HK-2 (cell line): ENCODE results near the gene IBTK.
A peak's percentile ranks its signal among the peaks of the same experiment; 100 is the strongest.
"Not testable (repeated sequence)": the region's sequence is repeated elsewhere in the genome, so short reads cannot be mapped to it uniquely, and the experiment has no call there.

Experiments used
- DNase-seq: peaks from one replicate; pipeline ENCODE4 v3.0.0-alpha.2; 2018; ENCODE audit not compliant: unreplicated experiment

Gene IBTK

DNA sequence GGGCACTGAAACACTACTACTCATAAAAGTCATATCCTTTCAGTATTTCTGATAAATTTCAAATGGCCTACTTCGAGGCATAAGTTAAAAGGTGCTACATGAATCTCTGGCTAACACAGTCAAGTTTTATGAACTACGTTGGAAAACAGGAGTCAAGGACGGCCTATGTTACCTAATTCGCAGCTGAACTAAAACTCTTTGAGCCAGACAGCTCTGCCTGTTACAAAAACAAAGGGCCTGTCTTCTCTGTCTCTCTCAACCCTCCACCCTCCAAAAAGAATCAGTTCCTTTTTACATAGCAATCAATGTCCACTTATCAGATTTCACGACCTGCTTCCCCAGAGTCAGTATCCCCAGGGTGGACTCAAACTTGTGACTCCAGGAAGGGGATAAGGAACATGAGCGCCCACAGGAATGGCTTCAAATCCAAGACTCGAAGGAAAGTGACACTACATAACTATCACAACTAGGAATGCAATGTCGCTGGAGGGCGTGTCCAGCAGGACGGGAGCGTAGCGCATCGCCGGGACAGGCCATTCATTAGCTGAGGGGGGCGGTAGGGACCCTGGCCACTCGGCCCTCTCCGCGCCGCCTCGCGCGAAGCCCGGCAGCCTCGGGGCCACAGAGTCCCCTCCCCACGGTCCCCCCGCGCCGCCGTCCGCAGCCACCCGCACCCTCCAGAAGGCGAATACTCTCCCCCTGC is 591 bp downstream of the IBTK start:
- peak; percentile 69 for DNase-seq

DNA sequence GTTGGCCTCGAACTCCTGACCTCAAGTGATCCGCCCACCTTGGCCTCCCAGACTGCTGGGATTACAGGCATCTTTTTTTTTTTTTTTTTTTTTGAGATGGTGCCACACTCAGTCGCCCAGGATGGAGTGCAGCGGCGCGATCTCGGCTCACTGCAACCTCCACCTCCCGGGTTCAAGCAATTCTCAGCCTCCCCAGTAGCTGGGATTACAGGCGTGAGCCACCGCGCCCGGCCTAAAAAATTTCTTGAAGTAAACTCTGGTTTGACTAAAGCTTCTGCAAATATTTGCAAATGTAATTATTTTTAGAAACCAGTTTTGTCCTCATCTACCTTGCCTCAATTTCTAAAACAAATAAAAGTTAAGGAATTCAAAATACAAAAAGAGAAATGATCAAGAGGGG is 1.2 kb downstream of the IBTK start:
- no peak for DNase-seq

DNA sequence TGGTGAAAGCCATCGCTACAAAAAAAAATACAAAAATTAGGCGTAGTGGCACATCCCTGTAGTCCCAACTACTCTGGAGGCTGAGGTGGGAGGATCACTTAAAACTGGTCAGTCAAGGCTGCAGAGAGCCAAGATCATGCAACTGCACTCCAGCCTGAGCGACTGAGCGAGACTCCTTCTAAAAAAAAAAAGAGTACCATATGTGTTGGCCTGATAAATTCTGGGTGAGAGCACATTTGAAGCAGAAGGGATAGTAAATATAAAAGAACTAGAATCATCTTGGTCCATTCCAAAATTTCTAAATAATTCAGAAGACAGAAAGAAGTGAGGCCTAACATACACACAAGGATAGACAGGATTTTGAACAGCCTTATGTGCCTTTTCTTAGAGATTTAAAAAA is 2.2 kb downstream of the IBTK start:
- no peak for DNase-seq

DNA sequence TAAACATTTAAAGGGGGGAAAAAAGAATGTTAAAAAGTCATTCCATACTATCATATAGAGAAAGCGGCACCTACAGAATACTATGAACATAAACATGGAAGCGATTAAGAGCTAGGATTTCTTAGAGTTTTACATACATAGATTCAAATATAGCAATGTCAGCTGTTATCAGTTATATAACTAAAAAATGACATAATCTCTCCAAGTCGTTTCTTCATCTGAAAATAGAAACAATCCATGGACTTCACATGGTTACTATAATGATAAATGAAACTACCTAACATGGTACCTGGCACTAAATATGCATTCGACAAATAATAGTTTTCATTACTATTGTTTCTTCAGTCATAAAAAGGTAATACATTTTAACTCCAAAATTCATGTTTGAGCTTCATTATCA is 3.7 kb downstream of the IBTK start:
- no peak for DNase-seq

DNA sequence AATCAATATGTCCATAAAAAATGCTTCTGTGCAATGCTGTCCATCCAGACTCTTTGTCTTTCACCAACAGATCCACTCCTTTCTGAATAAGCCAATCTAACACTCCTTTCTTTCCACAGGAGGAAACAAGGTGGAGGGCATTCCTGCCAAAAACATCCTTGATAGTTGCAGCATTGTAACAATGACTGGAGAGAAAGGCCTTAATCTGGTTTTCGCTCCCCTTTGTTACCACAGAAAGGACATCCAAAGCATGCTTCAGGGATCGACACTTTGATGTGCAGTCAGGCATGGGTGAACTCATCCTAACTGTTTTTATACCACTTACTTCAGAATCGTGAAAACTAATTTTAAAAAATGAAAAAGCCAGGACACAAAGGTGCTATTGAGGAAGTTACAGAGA is 7.4 kb downstream of the IBTK start:
- no peak for DNase-seq

DNA sequence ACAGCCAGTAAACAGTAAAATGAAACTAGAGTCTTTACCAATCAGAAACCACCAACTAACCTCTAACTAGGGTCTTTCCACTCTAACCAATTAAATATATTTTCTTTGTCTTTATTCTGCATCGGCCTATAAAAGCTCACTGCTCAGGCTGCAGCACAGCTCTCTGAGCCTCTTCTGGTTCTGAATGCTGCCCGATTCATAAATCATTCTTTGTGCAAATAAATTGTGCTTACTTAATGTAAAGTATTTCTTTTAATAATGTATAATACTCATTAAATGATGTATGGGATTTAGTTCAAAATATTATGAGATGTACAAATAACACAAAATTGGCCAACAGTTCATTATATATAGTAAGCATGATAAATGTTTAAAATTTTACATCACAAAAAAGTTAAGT is 7.9 kb downstream of the IBTK start:
- DNase-seq = no peak

DNA sequence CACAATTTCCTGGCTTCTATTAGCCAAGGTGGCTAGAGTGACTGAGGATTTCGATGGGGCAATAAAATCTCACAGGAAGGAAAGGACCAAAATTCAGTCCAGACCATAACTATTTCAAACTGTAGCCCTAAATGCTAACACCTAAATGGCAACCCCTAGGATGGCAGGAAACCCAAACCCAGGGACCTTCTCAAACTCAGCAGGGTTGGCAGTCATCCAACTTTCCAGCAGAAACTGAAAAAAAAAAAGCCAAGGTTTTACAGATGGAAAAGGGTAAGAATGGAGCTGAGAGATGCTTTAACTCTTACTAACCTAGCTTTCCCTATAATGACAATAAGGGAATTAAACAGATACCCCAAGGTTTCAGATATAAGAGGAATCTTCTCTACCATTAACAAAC is 10.5 kb downstream of the IBTK start:
- DNase-seq = no peak

DNA sequence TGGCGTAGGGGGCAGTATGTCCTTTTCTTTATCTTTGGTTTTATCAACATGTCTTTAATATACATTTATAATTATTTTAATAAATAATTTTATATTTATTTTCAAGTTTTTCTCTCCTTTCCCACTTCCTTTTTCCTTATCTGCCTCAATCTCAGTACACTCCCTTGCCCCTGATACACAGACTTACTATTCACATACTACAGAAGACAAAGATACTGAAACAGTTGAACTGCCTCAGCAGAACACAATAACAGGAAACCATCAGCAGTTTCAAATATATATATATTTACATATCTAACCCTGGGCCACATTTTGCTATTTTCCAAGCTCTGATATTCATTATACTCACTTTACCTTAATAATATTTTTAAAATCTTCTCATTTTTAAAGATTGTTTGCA is 19.8 kb downstream of the IBTK start:
- DNase-seq = no peak

DNA sequence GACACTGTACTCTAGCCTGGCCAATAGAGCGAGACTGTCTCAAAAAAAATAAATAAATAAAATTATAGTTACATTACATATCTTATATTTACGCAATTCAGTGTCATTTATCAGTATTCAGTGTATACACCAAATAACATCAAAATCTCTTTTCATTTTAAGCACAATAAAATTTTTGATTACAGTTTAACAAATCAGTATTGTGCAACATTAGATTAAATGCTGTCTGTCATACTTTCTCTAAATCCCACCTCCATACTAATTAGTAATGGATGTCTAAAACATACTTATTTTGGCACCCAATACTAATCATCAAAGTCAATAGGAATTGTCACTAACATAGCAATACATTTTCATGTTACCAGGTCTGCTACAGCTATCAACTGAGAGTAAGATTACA is 27.4 kb downstream of the IBTK start:
- no peak for DNase-seq

DNA sequence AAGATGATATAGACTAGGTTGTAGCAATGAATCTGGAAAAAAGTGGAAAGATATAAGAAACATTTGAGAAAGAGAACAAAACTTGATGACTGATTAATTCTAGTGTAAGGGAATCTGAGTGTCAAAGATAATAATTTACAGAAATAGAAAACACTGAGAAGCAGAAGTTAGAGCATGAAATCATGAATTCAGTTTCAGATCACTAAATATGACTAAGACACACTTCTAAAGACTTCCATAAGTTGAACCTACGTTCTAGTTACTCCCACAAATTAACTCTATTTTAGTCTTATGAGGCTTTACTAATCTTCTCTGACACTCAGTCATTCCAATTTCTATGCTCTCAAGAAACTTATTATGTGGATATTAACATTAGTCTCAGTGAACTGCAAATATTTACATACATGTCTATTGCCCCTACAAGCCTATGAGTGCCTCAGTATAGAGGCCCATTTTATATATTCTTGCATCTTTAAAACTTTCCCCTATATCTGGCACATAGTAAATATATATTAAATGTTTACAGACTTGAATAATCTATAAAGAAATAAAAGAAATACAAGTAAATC is 30.4 kb downstream of the IBTK start:
- DNase-seq = no peak

DNA sequence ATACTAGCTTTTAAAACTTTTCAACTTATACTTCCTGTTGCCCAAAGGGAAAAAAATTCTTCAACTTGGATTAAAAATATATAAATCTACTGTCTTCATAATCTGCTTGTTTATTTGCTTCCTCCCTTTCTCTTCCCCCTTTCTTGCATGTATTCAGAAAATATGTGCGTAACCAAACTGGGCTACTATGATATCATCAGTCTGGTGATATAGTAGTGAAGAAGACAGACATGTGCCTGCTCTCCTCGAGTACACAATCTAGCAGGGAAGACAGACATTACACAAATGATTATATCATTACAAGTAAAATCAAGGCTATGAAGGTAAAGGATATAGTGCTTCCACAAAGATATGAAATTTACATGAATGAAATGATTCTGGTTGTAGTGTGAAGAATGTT is 31.0 kb downstream of the IBTK start:
- DNase-seq = no peak

DNA sequence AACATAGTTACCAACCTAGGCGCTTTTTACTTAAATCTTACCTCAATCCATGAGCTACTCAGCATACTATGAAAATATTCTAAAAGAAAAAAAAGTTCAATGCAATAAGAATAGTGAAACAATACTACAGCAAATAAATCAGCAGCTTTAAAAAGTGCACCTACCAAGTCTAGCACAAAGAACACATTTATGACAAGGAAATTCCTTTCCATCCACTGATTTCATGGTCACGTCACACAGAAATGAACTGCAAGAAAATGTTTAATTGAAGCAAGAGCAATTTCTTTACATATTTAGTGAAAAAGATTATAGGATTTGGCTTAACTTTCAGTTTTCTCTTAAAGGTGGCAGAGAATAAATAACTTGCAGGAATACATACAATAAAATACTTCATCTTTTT is 36.2 kb downstream of the IBTK start:
- DNase-seq = no peak

DNA sequence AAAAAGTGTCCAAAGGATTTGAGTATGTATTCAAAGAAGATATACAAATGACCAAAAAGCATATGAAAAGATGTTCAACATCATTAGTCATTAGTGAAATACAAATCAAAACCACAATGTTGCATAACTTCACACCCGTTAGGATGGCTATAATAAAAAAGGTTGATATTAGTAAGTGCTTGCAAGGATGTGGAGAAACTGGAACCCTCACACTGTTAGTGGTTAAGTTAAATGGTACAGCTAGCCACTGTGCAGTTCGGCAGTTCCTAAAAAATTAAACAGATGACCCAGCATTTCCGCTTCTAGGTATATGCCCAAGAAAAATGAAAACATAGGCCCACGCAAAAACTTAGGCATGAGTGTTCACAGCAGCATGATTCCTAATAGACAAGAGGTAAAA is 38.6 kb downstream of the IBTK start:
- no peak for DNase-seq

DNA sequence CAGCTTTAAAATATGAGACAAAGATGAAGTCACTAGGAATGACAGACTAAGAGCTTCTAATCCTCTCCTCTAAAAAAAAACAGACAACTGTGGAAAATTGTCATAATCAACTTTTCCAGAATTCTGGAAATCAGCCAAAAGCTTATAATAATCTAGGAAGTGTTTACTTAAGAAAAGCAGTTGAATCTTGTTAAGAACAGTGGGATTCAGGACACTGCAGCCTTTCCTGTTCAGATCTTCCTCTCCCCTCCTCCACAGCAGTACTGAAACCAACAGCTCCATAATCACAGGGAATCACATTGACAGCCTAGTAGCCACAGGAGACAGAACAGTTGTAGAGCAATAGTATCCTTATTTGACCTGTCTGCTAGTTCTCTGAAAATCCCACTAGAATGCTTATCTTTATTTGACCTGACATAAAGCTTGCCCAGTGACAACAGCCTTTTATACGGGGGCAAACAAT is 41.6 kb downstream of the IBTK start:
- no peak for DNase-seq

DNA sequence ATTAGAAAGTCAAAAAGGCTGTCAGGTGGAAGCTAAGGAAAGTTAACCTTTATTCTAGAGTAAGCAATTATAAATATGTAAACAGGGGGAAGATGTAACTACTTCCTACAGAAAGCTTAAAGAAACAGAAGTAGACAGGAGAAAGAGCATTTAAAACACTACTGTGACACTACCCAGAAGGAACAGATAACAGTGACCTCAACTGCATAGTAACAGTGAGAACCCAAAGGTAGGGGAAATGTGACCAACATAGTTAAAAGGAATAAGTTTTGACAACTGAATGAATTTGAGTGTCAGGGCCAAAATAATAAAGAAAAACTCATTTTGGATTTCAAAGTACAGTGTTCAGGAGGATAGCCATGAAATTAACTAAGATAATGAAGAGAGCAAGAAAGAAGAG is 43.5 kb downstream of the IBTK start:
- no peak for DNase-seq

DNA sequence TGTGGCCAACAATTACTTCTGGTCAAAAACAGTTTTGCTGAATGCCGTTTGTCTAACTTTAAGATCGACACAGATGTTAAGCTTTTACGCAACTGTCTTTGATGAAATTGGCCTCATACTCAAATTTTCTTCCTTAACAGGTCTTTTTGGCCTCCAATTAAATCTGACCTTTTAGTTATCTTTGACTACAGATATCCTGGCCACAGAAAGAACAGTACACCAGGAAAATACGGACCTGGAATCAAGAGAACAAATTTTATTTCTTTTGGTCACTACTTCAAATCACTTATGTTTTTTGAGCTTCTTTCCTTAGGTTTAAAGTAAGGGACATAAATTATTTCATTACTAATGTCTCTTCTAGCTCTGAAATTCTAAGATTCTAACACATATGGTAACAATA is 49.8 kb downstream of the IBTK start:
- DNase-seq = no peak

DNA sequence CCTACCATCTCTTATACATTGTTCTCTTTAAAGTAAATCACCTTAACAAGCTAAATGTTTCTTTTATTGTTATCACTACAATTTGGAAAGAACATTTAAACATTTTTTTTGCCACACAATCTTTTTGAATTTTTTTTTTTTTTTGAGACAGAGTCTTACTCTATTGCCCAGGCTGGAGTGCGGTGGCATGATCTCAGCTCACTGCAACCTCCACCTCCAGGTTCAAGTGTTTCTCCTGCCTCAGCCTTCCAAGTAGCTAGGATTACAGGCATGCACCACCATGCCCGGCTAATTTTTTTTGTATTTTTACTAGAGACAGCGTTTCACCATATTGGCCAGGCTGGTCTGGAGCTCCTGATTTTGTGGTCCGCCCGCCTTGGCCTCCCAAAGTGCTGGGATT is 50.3 kb downstream of the IBTK start:
- DNase-seq = not testable (repeated sequence)

DNA sequence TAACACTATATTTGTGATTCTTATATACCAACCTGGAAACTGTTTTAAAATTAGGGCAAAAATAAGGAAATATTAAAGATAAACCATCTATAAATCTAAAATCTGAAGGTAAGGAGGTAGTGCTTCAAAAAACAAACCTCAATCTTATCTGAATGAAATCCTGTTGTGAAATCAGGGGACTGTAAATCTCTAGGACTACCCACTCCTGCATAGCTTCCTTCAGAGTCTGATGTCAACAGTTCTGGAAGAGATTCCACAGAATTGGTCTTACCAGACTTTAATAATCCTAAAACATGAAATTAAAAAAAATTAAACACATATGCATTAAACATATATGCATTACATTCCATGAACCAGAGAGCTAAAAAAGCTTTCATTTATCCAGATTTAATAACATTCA is 51.4 kb downstream of the IBTK start:
- DNase-seq = no peak

DNA sequence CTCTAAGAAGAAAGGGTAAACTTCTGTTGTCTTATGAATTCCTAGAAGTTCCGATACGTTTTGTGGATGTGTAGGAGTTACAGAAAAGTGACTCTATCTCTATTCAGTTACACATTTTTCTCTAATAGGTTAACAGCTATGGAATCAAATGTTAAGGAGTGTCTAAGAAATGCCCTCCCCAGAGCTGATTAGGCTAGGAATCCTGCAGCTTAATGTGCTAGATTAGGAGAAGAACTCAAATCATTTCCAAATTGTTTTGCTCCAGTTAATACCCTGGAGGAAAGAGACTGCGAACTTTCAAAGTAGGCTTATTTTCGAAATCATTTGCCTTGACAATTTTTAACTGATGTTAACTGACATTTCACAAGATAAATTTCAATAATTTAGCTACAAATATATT is 51.9 kb downstream of the IBTK start:
- DNase-seq = no peak

DNA sequence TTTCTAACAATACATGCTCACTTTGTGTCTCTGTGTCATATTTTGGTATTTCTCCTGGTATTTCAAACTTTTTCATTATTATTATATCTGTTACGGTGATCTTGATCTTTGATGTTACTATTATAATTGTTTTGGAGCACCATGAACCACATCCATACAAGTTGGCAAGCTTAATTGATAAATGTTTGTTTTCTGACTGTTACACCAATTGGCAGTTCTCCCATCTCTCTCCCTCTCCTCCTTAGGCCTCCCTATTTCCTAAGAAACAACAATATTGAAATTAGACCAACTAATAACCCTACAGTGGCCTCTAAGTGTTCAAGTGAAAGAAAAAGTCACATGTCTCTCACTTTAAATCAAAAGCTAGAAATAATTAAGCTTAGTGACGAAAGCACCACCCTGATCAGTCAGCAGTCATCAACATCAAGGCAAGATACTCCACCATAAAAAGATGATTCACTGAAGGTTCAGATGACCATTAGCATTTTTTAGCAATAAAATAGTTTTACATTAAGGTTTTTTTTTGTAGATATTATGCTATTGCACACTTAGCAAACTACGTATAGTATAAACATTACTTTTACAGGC is 61.5 kb downstream of the IBTK start:
- no peak for DNase-seq

DNA sequence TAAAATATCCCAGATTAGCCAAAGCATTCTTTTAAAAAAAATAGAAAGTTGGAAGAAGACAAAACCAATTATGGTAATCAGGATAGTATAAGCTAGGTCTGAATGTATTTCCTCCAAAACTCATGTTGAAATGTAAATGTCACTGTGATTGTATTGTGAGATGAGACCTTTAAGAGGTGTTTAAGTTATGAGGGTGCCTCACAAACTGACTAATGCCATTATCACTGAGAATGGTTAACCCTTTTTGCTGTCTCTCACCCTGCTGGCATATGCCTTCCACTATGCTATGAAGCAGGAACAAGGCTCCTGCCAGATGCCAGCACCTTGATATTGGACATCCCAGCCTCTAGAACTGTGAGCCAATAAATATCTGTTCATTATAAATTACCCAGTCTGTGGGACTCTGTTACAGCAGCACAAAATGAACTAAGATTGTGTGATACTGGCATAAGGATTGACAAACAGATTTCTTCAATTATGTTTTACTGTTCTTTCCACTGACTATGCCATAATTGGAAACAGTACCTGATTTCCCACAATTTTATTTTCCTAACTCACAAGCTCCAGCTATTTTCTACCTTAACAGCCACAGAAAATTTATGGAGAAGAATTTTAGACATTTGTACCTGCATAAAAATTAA is 63.8 kb downstream of the IBTK start:
- DNase-seq = no peak

DNA sequence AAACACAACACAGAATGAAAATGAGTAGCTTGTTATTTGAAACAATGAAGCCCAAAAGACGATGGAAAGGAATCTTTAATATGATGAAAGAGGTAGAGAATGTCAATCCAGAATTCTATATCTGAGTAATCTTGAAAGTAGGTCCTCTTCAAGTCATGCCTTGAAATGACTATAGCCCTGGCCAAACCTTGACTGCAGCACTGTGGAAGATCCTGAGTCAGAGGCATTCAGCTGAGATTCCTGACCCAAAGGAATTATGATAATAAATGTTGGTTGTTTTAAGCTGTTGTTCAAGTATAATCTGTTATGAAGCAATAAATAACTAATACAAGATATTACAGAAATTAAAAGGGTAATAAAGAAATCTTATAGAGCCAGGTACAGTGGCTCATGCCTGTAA is 64.8 kb downstream of the IBTK start:
- DNase-seq = no peak

DNA sequence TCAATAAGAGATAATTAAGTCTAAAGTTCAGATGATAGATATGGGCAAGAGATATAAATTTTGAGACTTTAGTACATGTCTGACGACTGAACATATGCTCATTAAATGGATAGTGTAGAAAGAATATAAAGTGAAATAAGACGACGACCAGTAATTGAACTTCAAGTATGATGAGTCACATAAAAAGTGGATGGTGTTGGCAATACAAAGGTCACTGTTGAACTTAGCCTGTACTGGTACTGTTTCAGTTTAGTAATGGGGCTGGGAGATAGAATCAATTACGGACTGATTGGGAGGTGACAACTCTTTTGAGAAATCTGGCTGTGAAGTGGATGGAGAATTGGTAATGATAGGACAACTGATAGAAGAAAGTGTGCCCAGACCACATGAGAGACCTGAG is 68.1 kb downstream of the IBTK start:
- DNase-seq = no peak
